ENCODE measurements around the gene PCCB. TPM values are rescaled to one million over a fixed set of nuclear protein-coding genes. Genes with fewer than 3 reads are reported as not detected.

Gene PCCB
- total RNA-seq, 4 donors from 2014 or later = 22.2 to 37.9 (median 29.0) TPM

GRCh38 chr3:136291302-136291701, 41.2 kb downstream of the PCCB start:
- DNase-seq (ENCODE audit: low spot score) (no peak), ATAC-seq (ENCODE audit: low FRiP score) (no peak)
- TF ChIP-seq CTCF (IDR thresholded peaks at IDR 0.05) = no peak

GRCh38 chr3:136292500-136292899, 42.4 kb downstream of the PCCB start:
- TF ChIP-seq CTCF (IDR thresholded peaks at IDR 0.05) = no peak
- no peak for DNase-seq (ENCODE audit: low spot score)
- no peak for ATAC-seq (ENCODE audit: low FRiP score)

GRCh38 chr3:136293279-136293678, 43.1 kb downstream of the PCCB start:
- ATAC-seq (ENCODE audit: low FRiP score) = no peak
- no peak for DNase-seq (ENCODE audit: low spot score)
- TF ChIP-seq CTCF (IDR thresholded peaks at IDR 0.05) = no peak

GRCh38 chr3:136294176-136294575, 44.0 kb downstream of the PCCB start:
- TF ChIP-seq CTCF (IDR thresholded peaks at IDR 0.05) = no peak
- ATAC-seq (ENCODE audit: low FRiP score) (no peak), DNase-seq (ENCODE audit: low spot score) (no peak)

GRCh38 chr3:136296960-136297359, 46.8 kb downstream of the PCCB start:
- no peak for TF ChIP-seq CTCF (IDR thresholded peaks at IDR 0.05)
- DNase-seq (ENCODE audit: low spot score) (no peak), ATAC-seq (ENCODE audit: low FRiP score) (no peak)

GRCh38 chr3:136297826-136298225, 47.7 kb downstream of the PCCB start:
- DNase-seq (ENCODE audit: low spot score) (no peak), ATAC-seq (ENCODE audit: low FRiP score) (no peak)

More at GRCh38 chr3:136297826-136298225, 47.7 kb downstream of the PCCB start:
- no peak for TF ChIP-seq CTCF (IDR thresholded peaks at IDR 0.05)

All from omental fat pad (tissue), 4 donors.